WTC11 (cell line): ENCODE data around the gene SEMA7A. TPM values are rescaled to one million over a fixed set of nuclear protein-coding genes. Genes with fewer than 3 reads are reported as not detected.

Experiments used
- ATAC-seq: fragments of 200-7000 bp; cut with Tn5 transposase; 2 replicates; pipeline ENCODE4 v1.10.0; 2021; ENCODE audit warnings: mild to moderate bottlenecking, moderate library complexity
- CTCF ChIA-PET: fragments of 300-600 bp; sonication (Branson Sonifier 250); formaldehyde crosslinking; loops from one replicate; lab custom pipeline; 2021; ENCODE audit warnings: antibody characterized with exemption; lab: Charles Lee
- POLR2A ChIA-PET: fragments of 350-600 bp; sonication (Branson Sonifier 250); formaldehyde crosslinking; loops from one replicate; lab custom pipeline; 2021; ENCODE audit warnings: antibody characterized with exemption; lab: Charles Lee
- DNase-seq: peaks from one replicate; pipeline ENCODE4 v3.0.0; 2021; ENCODE audit warnings: low spot score
- H3K27ac Mint-ChIP-seq: 2 replicates; pipeline ENCODE4 v1.8.0; 2021; ENCODE audit warnings: mixed read lengths
- H3K27me3 Mint-ChIP-seq: 2 replicates; pipeline ENCODE4 v1.8.0; 2021; ENCODE audit warnings: low read depth, mild to moderate bottlenecking, moderate library complexity, mixed read lengths
- H3K36me3 Mint-ChIP-seq: 2 replicates; pipeline ENCODE4 v1.8.0; 2021; ENCODE audit warnings: mixed read lengths
- H3K4me1 Mint-ChIP-seq: 2 replicates; pipeline ENCODE4 v1.8.0; 2022; ENCODE audit warnings: mixed read lengths
- H3K4me3 Mint-ChIP-seq: 2 replicates; pipeline ENCODE4 v1.8.0; 2021; ENCODE audit warnings: mild to moderate bottlenecking, moderate library complexity, mixed read lengths
- H3K9me3 Mint-ChIP-seq: 2 replicates; pipeline ENCODE4 v1.8.0; 2021; ENCODE audit warnings: mixed read lengths
- ATF1 ChIP-seq: sonication (generic); formaldehyde crosslinking; IDR thresholded peaks from 2 replicates; pipeline ENCODE4 v1.8.1; 2023; ENCODE audit warnings: mild to moderate bottlenecking, moderate library complexity, missing genetic modification reagents
- ATF3 ChIP-seq: sonication (generic); formaldehyde crosslinking; conservative IDR thresholded peaks from 2 replicates; pipeline ENCODE4 v1.8.1; 2022; ENCODE audit warnings: mild to moderate bottlenecking, missing genetic modification reagents
- ATF6 ChIP-seq: sonication (generic); formaldehyde crosslinking; IDR thresholded peaks from 2 replicates; pipeline ENCODE4 v1.8.1; 2023; ENCODE audit warnings: mild to moderate bottlenecking, missing genetic modification reagents
- E2F1 ChIP-seq: sonication (generic); formaldehyde crosslinking; IDR thresholded peaks from 2 replicates; pipeline ENCODE4 v1.8.0; 2022; ENCODE audit warnings: mild to moderate bottlenecking, missing genetic modification reagents
- GTF2I ChIP-seq: fragments of 250-450 bp; sonication (Bioruptor Pico); conservative IDR thresholded peaks from 2 replicates; pipeline ENCODE4 v1.4.0; 2021; ENCODE audit warnings: mild to moderate bottlenecking
- IRF2 ChIP-seq: sonication (generic); formaldehyde crosslinking; IDR thresholded peaks from 2 replicates; pipeline ENCODE4 v1.8.0; 2022; ENCODE audit warnings: low read depth, missing genetic modification reagents, borderline replicate concordance
- MLX ChIP-seq: sonication (generic); formaldehyde crosslinking; IDR thresholded peaks from 2 replicates; pipeline ENCODE4 v1.8.1; 2023; ENCODE audit warnings: mild to moderate bottlenecking, missing genetic modification reagents, moderate library complexity
- NR3C1 ChIP-seq: sonication (generic); formaldehyde crosslinking; conservative IDR thresholded peaks from 2 replicates; pipeline ENCODE4 v1.8.1; 2023; ENCODE audit warnings: low read depth, mild to moderate bottlenecking, missing genetic modification reagents
- PREB ChIP-seq: sonication (generic); formaldehyde crosslinking; IDR thresholded peaks from 2 replicates; pipeline ENCODE4 v1.8.1; 2022; ENCODE audit warnings: mild to moderate bottlenecking, missing genetic modification reagents, moderate library complexity, borderline replicate concordance
- SMAD4 ChIP-seq: sonication (generic); formaldehyde crosslinking; IDR thresholded peaks from 2 replicates; pipeline ENCODE4 v1.8.0; 2022; ENCODE audit warnings: mild to moderate bottlenecking, missing genetic modification reagents
- USF2 ChIP-seq: sonication (generic); formaldehyde crosslinking; IDR thresholded peaks from 2 replicates; pipeline ENCODE4 v1.8.1; 2023; ENCODE audit warnings: mild to moderate bottlenecking, missing genetic modification reagents, moderate library complexity
- ZMAT4 ChIP-seq: fragments of 250-450 bp; sonication (Bioruptor Pico); IDR thresholded peaks from 2 replicates; pipeline ENCODE4 v1.9.0; 2021; ENCODE audit warnings: mild to moderate bottlenecking
- ZNF263 ChIP-seq: sonication (generic); formaldehyde crosslinking; IDR thresholded peaks from 2 replicates; pipeline ENCODE4 v1.8.1; 2022; ENCODE audit warnings: low read depth, mild to moderate bottlenecking, moderate library complexity, missing genetic modification reagents
- ZNF396 ChIP-seq: fragments of 250-450 bp; sonication (Bioruptor Pico); IDR thresholded peaks from 2 replicates; pipeline ENCODE4 v1.8.0; 2021; ENCODE audit warnings: mild to moderate bottlenecking, moderate library complexity, borderline replicate concordance
- ZNF532 ChIP-seq: fragments of 250-450 bp; sonication (Bioruptor Pico); IDR thresholded peaks from 2 replicates; pipeline ENCODE4 v1.9.0; 2021; ENCODE audit warnings: mild to moderate bottlenecking, borderline replicate concordance
- total RNA-seq: library from RNA; stranded (reverse); gene quantifications from 3 replicates; pipeline ENCODE4 v1.2.3, GENCODE V29; 2021

The SEMA7A gene
- total RNA-seq, 1 experiment from 2014 or later, result 17.9 TPM

- TF ChIP-seq NR3C1 (CRISPR knock-in tag), result no peak
- TF ChIP-seq ZNF263 (CRISPR knock-in tag), result no peak
- no peak for TF ChIP-seq E2F1
- TF ChIP-seq ZMAT4 (CRISPR knock-in tag), result no peak
- no peak for TF ChIP-seq MLX (CRISPR knock-in tag)
- TF ChIP-seq ATF6 (CRISPR knock-in tag), result no peak
- TF ChIP-seq IRF2 (CRISPR knock-in tag), result no peak
- TF ChIP-seq PREB (CRISPR knock-in tag), result no peak
Measured at GRCh38 chr15:74373056-74373650, 60.6 kb downstream of the SEMA7A start (continued).

GRCh38 chr15:74370471-74370870 is 63.3 kb downstream of the SEMA7A start:
- POLR2A ChIA-PET, result no interaction called here
- Mint-ChIP-seq H3K36me3 (no peaks in the 10 kb centered on the region), H3K27me3 (peaks cover 12% of the 10 kb centered on the region), H3K4me1 (peaks cover 17% of the 10 kb centered on the region), H3K4me3 (no peak overlapping the region), H3K9me3 (no peaks in the 10 kb centered on the region), H3K27ac (no peak overlapping the region)
- TF ChIP-seq USF2 (CRISPR knock-in tag) (no peak), ZNF263 (CRISPR knock-in tag) (no peak), ZNF532 (no peak), IRF2 (CRISPR knock-in tag) (no peak), ATF3 (CRISPR knock-in tag) (no peak), ATF1 (CRISPR knock-in tag) (no peak), ZMAT4 (CRISPR knock-in tag) (no peak), ZNF396 (CRISPR knock-in tag) (no peak), SMAD4 (CRISPR knock-in tag) (no peak), GTF2I (CRISPR knock-in tag) (no peak)
- ATAC-seq (no peak), DNase-seq (no peak)
- CTCF ChIA-PET, result interaction anchor here (1.0 kb wide), 1 partner anchor 334 kb away, joined by 3 read pairs; no protein-coding TSS in a partner anchor
